22Rv1 (cell line): ENCODE data around the gene CAVIN4.

Source experiments
- ZFX ChIP-seq: fragments of 450-650 bp; IDR thresholded peaks from 2 replicates; pipeline ENCODE4 v1.6.1; 2017; ENCODE audit warnings: antibody characterized with exemption, borderline replicate concordance
- TF ChIP-seq, protein P1 (sequence below): fragments of 450-650 bp; IDR thresholded peaks from 2 replicates; pipeline ENCODE4 v1.5.1; 2017; ENCODE audit warnings: mild to moderate bottlenecking

GRCh38 chr9:100557053-100557452 lies 20.8 kb upstream of the CAVIN4 start:
- TF ChIP-seq, protein P1, sequence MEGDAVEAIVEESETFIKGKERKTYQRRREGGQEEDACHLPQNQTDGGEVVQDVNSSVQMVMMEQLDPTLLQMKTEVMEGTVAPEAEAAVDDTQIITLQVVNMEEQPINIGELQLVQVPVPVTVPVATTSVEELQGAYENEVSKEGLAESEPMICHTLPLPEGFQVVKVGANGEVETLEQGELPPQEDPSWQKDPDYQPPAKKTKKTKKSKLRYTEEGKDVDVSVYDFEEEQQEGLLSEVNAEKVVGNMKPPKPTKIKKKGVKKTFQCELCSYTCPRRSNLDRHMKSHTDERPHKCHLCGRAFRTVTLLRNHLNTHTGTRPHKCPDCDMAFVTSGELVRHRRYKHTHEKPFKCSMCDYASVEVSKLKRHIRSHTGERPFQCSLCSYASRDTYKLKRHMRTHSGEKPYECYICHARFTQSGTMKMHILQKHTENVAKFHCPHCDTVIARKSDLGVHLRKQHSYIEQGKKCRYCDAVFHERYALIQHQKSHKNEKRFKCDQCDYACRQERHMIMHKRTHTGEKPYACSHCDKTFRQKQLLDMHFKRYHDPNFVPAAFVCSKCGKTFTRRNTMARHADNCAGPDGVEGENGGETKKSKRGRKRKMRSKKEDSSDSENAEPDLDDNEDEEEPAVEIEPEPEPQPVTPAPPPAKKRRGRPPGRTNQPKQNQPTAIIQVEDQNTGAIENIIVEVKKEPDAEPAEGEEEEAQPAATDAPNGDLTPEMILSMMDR, result no peak
- no peak for TF ChIP-seq ZFX
